Superior temporal gyrus (tissue), 1 donor: ENCODE results near the gene APOL2.
"Not testable (repeated sequence)": the region's sequence is repeated elsewhere in the genome, so short reads cannot be mapped to it uniquely, and the experiment has no call there.

Experiments
- DNase-seq: peaks from one replicate; pipeline ENCODE4 v3.0.0-alpha.2; 2016; ENCODE audit errors: extremely low spot score

APOL2 gene

DNA sequence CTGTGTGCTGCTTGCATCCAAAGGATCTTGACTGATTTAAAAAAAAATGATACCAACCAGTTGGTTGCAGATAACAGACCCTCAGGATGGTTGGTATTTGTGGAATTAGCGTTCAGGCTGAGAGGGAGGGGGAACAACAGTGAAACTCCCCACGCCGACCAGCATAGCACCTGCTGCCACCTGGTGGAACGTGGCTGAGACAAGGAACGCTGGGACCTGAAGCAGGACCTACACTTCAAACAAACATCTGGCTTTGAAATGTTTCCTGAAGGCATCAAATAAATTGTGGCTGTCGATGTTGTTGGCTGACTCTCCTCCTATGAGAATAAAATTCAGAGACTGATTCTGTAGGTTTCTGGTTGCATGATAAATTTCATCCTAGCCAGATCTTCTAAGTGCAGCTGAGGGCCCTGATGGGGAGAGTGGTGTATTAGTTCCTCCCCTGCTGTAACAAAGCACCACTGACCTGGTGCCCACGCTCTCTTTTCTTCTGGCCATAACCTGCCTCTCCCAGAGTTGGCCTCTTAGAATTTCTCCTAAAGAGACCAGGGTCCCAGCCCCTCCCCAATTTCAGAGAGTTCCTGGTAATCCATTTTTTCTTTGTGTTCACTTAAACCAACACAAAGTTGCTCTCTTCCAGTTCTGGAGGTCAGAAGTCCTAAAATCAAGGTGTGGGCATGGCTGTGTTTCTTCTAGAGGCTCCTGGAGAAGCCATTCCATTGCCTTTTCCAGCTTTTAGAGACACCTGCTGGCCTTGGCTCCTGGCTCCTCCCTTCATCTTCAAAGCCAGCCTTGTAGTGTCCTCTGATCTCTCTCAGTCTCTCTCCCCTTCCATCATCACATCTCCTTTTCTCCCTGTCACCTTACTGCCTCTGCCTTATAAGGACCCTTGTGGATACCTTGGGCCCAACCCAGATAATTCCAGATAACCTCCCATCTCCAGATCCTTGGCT, 17.3 kb downstream of the APOL2 start:
- DNase-seq: peak; percentile 51

DNA sequence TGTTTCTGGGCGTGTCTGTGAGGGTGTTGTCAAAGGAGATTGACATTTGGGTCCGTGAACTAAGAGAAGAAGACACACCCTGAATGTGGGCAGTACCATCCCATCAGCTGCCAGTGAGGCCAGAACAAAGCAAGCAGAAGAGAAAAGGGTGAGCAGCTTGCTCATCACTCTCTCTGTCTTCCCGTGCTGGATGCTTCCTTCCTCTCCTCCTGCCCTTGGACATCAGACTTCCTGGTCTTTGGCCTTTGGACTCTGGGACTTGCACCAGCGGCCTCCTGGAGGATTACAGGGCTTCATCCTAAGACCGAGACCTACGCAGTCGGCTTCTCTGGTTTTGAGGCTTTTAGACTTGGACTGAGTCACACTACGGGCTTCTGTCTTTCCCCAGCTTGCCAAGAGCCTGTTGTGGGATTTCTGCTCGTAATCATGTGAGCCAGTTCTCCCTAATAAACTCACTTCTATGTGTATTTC, 18.8 kb downstream of the APOL2 start:
- DNase-seq: no peak

DNA sequence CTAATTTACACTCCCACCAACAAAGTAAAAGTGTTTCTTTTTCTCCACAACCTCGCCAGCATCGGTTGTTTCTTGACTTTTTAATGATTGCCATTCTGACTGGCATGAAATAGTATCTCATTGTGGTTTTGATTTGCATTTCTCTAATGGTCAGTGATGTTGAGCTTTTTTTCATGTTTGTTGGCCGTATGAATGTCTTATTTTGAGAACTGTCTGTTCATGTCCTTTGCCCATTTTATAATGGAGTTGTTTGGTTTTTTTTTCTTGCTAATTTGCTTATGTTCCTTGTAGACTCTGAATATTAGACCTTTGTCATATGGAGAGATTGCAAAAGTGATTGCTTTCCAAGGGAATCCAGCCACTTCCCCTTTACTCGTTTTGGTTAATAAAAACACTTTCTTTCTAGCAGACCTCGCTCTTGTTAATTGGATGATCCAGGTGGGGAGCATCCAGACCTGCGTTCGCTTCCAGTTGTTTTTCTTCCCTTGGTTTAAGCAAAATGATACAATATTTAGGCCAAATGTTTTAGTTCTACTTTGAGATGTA, 20.6 kb downstream of the APOL2 start:
- no peak for DNase-seq

DNA sequence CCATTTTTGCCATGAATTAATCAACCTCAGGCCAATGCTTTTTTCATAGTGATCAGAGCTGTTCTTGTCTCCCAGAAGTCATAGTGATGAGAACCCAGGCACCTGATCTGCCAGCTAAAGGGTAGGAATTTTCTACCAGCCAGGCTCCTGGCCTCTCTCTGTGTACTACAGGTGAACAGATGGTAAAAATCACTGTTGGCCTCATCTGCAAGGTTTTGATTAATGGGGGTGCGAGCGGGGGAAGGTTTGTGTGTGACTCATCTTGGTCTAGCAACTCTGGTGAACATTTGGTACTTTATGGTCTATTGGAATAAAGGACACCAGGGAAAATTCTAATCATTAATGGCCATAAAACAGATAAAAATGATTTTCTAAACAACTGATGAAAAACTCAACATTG, 23.3 kb downstream of the APOL2 start:
- no peak for DNase-seq

DNA sequence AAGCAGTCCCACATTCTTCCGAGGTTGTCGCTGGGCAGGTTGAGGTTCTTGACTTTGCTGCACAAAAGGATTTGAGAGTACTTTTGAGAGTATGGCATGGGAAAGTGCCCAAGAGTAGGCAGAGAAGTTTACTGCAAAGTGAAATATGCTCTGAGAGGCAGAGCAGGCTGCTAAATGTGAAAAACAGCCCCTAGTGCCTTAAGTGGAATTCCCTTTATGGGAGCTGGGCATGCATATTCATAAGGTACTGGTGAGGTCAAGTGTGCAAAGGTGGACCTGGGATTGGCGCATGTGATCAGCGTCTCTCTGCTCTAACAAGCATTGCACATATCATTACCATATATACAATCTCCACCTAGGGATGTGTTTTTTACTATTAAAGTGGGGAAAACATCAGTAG, 25.7 kb downstream of the APOL2 start:
- no peak for DNase-seq

DNA sequence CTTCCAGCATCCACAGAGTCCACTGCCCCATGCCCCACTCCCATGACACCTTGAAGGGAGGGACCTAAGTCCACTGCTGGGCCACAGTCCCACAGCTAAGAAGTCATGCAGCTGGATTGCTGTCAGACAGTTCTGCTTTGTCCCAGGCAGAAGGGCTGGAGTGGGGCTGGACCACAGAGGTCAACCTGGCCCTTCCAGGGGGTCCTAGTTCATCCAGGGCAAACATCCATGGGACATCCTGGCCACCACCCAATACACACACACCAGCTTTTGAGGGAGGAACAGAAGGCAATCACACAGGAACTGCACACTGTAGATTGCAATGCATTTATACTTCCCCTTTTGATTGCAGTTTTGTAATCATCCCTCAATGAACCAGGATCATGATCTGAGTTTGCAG, 26.4 kb downstream of the APOL2 start:
- no peak for DNase-seq

DNA sequence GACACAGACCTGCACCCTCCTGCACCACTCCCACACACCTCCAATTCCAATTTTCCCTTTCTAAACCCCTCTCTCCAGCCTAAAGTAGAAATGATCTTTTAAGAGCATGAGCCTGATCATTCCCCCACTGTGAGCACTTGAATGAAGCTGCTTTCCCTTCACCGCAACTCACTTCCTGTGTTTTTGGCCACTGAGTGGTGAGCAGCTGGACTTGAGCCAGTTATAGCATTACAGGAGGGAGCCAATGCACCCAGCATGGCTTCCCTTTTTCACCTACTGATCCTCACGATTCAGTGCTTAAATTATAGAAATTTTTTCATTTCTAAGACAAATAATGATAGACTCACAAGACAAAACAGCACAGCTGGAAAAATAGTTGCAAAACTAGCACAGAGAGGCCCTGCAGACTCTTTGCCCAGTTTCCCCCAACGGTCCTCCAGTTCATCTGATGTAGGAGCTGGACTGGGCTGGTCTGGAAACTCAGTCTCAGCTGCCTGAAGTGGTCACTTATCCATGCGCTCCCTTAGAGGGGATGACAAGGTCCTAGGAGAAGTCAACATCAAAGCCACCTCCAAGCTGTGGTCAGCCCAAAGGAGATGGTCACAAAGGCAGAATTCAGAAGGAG, 28.0 kb downstream of the APOL2 start:
- DNase-seq: no peak

DNA sequence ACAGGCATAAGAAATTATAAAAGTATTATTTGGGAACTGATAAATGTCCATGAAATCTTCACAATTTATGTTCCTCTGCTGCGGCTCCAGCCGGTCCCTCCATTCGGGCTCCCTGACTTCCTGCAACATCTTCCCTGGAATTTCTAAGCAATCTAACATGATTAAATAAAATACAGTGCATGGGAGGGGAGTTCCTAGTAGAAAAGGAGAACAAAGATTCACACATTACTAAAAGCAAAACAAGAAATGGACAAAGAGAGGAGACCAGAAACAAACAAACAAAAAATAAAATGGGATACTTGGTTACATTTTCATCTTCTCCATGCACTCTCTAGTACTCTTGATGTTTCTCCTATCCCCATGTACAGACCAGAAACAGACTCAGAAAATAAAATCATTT, 29.1 kb downstream of the APOL2 start:
- DNase-seq: no peak

DNA sequence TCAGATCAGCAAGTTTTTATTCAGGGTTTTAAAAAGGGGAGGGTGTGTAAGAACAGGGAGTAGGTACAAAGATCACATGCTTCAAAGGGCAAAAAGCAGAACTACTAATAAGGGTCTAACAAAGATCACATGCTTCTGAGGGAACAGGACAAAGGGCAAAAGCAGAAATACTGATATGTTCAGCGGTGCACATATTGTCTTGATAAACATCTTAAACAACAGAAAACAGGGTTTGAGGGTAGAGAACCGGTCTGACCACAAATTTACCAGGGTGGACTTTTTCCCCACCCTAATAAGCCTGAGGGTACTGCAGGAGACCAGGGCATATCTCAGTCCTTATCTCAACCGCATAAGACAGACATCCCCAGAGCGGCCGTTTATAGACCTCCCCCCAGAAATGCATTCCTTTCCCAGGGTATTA, 29.8 kb downstream of the APOL2 start:
- not testable (repeated sequence) for DNase-seq

DNA sequence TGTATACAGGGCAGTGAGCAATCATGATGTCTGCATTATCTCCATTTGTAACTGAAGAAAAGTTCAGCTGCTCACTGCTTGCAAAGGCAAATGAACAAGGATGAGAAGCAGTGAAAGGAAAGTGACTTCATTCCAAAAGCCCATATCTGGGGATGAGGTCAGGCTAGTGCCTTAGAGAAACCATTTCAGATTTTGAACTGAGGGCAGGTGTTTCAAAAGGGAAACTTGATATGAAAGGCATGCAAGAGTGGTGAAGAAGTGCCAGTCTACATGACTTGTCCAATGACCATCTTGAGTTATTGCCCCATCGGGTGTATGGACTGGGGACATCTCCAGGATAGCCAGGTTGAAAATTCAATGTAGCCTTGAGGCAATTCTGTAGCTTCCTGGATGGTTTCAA, 30.4 kb downstream of the APOL2 start:
- no peak for DNase-seq

DNA sequence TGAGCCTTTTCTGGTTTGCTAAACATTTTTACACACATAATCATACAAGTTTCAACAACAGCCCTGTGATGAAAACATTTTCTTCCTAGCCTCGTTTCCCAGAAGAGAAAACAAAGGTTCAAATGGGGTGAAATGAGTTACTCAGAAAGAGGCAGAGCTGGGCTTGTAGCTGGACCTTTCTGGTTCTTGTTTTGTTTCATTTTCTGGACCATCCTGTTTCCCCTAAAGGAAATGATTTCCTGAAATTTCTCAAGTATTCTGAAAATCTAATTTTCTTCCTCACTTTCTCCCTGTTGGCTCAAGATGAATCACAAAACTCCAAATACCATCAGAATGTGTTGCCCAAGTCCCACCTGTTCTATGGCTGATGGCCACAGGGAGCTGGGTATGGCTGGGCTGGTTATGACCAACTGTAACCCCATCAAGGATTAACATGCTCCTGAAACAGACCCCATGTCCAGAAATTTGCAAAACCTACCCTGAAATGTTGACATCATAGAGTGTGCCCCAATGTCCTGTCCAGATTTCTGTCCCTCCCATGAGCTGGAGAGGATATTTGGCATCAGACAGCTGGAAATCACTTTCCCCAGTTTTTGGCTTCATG, 31.1 kb downstream of the APOL2 start:
- no peak for DNase-seq

DNA sequence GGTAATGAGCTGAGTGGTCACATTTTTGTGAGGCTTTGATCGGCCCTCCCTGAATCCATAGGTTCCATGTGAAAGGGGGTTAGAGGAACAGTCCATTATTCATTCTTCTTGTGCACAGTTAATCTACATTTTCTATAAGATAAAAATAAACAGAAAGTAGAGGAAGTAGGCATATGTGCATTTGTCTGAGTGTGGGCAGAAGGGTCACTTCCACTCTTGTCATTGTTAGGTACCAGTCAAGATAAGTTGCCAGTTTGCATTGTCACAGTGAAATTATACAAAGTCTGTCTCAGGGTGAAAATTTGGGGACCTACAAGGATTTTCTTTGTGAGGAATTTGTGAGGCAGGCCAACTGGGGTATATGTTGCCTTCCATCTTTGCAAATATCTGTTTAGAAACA, 33.1 kb downstream of the APOL2 start:
- DNase-seq: no peak

DNA sequence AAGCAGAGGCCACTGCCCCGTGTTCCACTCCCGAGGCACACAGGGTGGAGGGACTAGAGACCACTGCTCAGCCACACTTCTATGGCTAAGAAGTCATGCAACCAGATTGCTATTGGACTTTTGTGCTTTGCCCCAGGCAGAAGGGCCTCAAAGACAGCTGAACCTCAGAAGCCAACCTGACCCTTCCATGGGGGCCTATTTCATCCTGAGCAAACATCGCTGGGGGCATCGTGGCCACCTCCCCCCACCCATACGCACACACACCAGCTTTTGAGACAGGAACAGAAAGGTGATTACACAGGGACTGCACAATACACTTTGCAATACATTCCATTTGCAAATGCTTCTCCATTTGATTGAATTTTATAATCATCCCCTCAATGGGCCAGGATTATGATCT, 33.8 kb downstream of the APOL2 start:
- not testable (repeated sequence) for DNase-seq

DNA sequence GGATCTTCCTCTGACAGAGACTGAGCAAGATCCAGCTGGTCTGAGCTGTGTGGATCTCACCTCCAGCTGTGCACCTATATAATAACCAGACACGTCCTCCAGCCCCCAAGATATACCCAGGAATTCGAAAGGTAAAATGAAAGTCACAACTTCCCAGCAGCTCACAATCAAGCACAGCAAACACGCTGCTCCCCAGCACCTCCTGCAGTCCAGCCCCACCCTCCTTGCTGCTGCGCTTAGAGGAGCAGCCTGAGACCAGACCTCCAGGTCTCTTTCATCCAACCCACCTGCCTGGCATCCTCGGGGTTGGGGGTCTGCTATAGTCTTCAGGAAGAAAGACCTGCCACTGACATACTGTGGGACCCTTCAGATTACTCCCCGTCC, 34.7 kb downstream of the APOL2 start:
- no peak for DNase-seq

DNA sequence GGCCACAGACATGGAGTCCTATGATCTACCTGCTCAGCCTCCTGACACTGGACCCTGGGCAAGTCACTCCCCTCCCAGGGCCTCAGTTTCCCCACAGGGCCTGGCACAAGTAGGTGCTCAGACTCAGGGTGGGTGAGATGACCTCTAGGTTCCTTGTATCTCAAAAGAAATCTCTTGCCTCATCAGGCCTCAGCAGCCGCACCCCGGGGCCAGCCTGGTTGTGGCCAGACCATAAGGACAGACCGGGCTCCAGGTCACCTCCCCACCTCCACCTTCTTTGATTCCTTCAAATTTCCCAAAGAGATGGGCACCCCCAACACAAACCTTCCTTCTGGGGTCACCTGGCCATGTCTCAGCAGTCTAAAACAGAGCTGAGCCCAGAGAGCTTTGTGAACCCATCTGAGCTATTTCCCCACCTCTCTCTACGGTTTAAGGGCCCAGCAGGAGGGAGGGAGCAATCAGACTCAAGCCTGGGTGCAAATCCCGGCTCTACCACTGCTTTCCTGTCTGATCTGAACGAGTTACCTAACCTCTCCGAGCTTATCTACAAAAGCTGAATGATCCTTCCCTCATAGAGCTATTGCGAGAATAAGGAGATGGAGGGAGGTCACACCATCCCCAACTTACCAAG, 35.2 kb downstream of the APOL2 start:
- DNase-seq: no peak

DNA sequence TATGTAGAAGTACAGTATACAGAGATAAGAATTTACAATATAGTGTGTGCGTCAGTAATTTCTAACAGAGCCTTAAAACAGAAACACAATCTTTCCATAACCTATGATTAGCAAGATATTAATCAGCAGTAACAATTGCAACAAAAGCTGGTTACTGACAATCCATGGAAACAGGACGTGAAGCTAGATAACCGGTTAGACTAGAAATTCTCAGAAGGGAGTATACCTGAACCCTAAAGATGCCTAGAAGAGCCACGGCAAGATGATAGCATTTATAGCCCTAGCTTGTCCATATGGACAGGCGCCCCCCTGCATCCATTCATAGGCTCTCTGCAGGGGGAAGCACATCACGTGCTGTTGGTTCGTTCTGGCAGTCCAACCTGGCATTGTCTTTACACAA, 35.9 kb downstream of the APOL2 start:
- not testable (repeated sequence) for DNase-seq

DNA sequence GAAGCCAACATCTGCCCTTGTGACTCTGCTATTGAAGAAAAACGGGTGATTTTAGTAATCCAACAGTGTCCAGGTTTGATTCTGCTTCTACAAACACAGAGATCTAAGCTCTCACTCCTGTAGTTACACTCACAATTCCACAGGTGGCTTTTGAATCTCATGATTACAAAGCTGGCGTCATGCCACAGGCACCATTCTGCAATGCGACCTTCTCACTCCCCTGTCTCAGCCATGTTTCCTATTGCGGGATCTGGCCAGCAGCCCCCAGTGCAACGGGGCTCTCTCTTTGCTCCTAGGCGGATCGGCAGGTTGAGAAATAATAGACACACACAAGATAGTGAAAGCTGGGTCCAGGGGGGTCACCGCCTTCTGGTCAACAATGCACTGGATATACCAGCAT, 36.4 kb downstream of the APOL2 start:
- not testable (repeated sequence) for DNase-seq

DNA sequence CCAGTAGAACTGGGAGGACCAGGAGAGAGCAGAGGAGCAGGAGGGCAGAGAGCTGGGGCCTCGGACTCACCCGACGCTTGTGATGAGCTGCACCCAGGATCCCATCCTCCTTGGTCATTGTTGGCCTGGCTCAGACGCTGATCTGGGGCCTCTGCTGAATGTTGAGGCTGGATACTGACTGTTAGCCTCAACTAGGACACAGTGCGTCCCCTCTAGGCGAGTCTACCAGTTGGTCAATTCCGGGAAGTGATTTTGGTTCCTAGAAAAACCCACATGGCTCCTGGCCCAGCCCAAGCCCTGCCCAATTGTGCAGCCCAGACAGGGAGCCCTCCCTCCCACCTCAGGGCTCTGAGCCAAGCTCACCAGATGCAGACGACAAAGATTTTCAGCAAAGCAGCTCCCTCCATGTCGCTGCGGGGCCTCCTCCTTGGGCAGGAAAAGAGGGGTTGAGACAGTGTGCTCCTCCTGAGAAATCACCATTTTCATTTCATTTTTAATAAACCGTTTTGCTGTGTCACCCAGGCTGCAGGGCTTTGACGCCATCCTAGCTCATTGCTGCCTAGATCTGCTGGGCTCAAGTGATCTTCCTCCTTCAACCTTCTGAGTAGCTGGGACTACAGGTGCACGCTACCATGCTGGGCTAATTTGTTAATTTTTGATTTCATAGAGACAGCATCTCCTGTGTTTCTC, 37.6 kb downstream of the APOL2 start, which contains the start of gene APOL4:
APOL4 (minus strand) TSS at position 180 of the 690 bp plus-strand sequence; CDS start at position 105, 75 bp downstream.
- DNase-seq: no peak

DNA sequence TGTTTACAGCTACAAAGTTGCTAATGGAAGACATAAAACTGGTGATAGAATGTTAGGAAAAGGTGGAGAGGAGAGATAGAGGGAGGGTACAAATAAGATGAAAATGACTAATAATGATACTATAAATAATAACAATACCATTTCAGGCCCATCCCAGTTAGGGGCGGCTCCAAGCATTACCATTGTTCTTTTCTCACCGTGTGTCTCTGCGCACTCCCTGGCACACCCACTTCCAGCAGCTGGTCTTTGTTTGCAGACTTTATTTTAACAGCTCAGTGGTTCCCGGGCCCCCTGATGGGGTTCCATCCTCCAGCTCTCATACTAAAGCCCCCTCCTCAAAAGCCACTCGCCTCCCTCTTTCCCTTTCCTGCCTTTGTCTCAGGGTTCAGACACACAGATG, 38.3 kb downstream of the APOL2 start:
- DNase-seq: not testable (repeated sequence)

DNA sequence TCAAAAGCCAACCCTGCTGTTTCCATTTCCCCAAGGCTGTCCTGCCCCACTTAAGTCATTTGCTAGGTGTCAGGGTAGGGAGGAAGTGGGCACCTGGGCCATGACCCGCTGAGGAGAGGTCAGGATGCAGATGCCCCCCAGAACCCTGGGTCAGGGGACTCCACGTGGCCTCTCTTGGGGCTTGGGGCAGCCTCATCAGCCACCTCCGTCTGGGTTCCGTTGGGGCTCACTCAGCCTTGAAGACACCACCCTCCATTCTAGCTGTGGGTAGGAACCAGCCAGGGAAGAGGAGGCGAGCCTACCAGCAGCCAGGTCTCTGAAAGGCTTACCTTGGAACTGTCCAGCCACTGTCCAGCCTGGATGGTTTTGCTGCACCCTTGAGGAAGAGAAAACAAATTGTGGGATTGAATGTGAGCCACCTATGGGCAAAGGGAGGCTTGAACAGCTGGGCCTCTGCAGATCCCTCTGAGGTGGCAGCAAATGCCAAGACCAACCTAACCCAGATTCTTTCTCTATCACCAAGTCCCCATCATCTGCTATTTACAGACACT, 40.3 kb downstream of the APOL2 start:
- DNase-seq: no peak

DNA sequence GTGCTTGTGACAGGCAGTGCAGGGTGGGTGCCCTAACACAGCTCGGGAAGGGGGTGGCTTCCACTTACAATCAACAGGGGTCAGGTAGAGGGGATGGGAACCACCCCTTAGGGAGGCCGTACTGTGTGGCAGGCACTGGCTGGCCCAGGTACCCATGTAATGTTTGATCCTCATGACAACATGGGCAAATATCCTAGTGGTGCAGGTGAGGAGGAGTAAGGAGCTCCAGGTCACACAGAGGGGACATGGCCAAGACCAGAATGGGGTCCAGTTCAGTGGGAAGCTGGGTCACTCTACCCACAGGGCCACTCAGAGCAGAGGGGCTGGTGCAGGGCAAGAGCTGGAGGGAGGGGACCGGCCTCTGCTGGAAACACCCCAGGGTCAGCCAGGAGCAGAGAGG, 40.8 kb downstream of the APOL2 start:
- DNase-seq: no peak
